HG02623 (cell line): ENCODE measurements around the gene RBX1.

Source experiments
- ATAC-seq: cut with Tn5 transposase; IDR thresholded peaks from one replicate; pipeline ENCODE4 v1.9.1; 2021; ENCODE audit warnings: moderate library complexity; ENCODE audit not compliant: unreplicated experiment

Gene RBX1

GRCh38 chr22:41021613-41022454 is 70.7 kb downstream of the RBX1 start:
- no peak for ATAC-seq

GRCh38 chr22:41022470-41023298 is 71.5 kb downstream of the RBX1 start:
- no peak for ATAC-seq
